ENCODE data around the gene VAV2. TPM values are rescaled to one million over a fixed set of nuclear protein-coding genes. Genes with fewer than 3 reads are reported as not detected.

The VAV2 gene
- total and polyA plus RNA-seq, 5 donors from 2014 or later = 0.24 to 0.67 (median 0.37) TPM; not detected in 1

DNA sequence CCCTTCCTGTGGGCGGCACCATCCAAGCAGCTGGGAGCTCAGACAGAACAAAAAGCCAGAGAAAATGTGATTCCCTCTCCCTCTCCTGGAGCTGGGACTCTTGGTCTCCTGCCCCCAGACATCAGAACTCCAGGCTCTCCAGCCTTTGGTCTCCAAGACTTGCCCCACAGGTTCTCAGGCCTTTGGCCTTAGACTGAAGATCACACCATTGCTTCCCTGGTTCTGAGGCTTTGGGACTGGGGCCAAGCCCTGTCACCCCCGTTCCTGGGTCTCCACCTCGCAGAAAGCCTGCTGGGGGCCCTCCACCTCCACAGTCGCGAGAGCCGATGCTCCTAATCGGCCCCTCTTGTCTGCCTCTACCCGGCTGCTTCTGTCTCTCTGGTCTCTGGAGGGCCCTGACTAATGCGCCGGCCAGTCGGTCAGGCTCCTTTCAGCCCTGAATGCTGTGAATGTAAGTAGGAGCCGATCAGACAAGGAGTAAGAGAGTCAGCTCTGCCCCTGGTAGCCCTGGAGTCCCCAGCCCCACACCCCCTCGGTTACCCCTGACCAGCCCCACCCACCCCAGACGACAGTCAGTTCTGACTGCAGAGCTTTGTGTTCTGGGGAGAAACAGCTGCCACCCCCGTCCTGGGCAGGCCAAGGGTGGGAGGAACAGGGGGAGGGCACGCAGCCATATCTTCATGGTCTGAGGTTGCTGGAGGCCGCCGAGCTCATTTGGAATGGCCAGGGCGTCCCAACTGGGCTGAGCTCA is 57.5 kb downstream of the VAV2 start:
- Histone ChIP-seq H3K36me3 (ENCODE audit: control insufficient read depth, insufficient read depth, low read length) (no peaks in the 10 kb centered on the region), H3K27me3 (ENCODE audit: control insufficient read depth, insufficient read depth, low read length) (no peaks in the 10 kb centered on the region), H3K27ac (ENCODE audit: insufficient read depth, low read length, poor library complexity, severe bottlenecking) (no peak overlapping the region), H3K4me3 (ENCODE audit: low read depth, low read length) (no peak overlapping the region), H3K4me1 (ENCODE audit: control insufficient read depth, insufficient read depth, low read length, poor library complexity, severe bottlenecking) (no peaks in the 10 kb centered on the region), H3K9me3 (ENCODE audit: control insufficient read depth in 2 of 2, low read length in 2 of 2) (no peaks in the 10 kb centered on the region)
- no peak overlapping the region for H3K4me3 Mint-ChIP-seq
- H3K9me3 Mint-ChIP-seq = peaks cover 0 to 3% (median 0%) of the 10 kb centered on the region in 7 donors
- no peaks in the 10 kb centered on the region for H3K4me1 Mint-ChIP-seq
- H3K27me3 Mint-ChIP-seq = no peaks in the 10 kb centered on the region
- H3K27ac Mint-ChIP-seq = no peak overlapping the region
- DNase-seq (no peak), ATAC-seq (ENCODE audit: low read depth in 2 of 2) (no peak)
- no peaks in the 10 kb centered on the region for H3K36me3 Mint-ChIP-seq

DNA sequence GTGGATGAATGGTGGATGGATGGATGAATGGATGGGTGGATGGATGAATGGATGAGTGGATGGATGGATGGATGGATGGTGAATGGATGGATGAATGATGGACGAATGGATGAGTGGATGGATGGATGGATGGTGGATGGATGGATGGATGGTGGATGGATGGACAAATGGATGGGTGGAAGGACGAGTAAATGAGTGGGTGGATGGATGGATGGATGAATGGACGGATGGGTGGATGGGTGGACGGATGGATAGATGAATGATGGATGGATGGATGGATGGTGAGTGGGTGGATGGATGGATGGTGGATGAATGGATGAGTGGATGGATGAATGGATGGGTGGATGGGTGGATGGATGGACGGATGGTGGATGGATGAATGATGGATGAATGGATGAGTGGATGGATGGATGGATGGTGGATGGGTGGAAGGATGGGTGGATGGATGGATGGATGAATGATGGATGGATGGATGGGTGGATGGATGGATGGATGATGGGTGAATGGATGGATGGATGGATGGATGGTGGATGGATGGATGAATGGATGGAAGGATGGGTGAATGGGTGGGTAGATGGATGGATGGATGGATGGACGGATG is 58.6 kb downstream of the VAV2 start:
- Mint-ChIP-seq H3K4me3 (no peak overlapping the region), H3K9me3 (peaks cover 0 to 3% (median 0%) of the 10 kb centered on the region in 7 donors), H3K4me1 (no peaks in the 10 kb centered on the region), H3K27me3 (no peaks in the 10 kb centered on the region), H3K36me3 (no peaks in the 10 kb centered on the region), H3K27ac (no peak overlapping the region)
- H3K4me3 ChIP-seq (ENCODE audit: low read depth, low read length) = no peak overlapping the region
- no peaks in the 10 kb centered on the region for H3K9me3 ChIP-seq (ENCODE audit: control insufficient read depth in 2 of 2, low read length in 2 of 2)
- H3K4me1 ChIP-seq (ENCODE audit: control insufficient read depth, insufficient read depth, low read length, poor library complexity, severe bottlenecking) = no peaks in the 10 kb centered on the region
- ATAC-seq (ENCODE audit: low read depth in 2 of 2) (no peak), DNase-seq (no peak)
- no peak overlapping the region for H3K27ac ChIP-seq (ENCODE audit: insufficient read depth, low read length, poor library complexity, severe bottlenecking)
- no peaks in the 10 kb centered on the region for H3K27me3 ChIP-seq (ENCODE audit: control insufficient read depth, insufficient read depth, low read length)
- H3K36me3 ChIP-seq (ENCODE audit: control insufficient read depth, insufficient read depth, low read length) = no peaks in the 10 kb centered on the region

- Histone ChIP-seq H3K36me3 (ENCODE audit: control insufficient read depth, insufficient read depth, low read length) (no peaks in the 10 kb centered on the region), H3K4me3 (ENCODE audit: low read depth, low read length) (no peak overlapping the region), H3K27ac (ENCODE audit: insufficient read depth, low read length, poor library complexity, severe bottlenecking) (no peak overlapping the region), H3K9me3 (ENCODE audit: control insufficient read depth in 2 of 2, low read length in 2 of 2) (no peaks in the 10 kb centered on the region), H3K4me1 (ENCODE audit: control insufficient read depth, insufficient read depth, low read length, poor library complexity, severe bottlenecking) (no peaks in the 10 kb centered on the region), H3K27me3 (ENCODE audit: control insufficient read depth, insufficient read depth, low read length) (no peaks in the 10 kb centered on the region)
- Mint-ChIP-seq H3K4me3 (no peak overlapping the region), H3K27me3 (no peaks in the 10 kb centered on the region), H3K27ac (no peak overlapping the region), H3K4me1 (no peaks in the 10 kb centered on the region), H3K36me3 (no peaks in the 10 kb centered on the region), H3K9me3 (peaks cover 0 to 3% (median 0%) of the 10 kb centered on the region in 7 donors)
- no peak for DNase-seq
- no peak for ATAC-seq (ENCODE audit: low read depth in 2 of 2)
These were observed 59.5 kb downstream of the VAV2 start for GRCh38 chr9:133932633-133933032.

GRCh38 chr9:133932181-133932580 is 59.9 kb downstream of the VAV2 start:
- Mint-ChIP-seq H3K9me3 (peaks cover 0 to 3% (median 0%) of the 10 kb centered on the region in 7 donors), H3K4me3 (no peak overlapping the region), H3K4me1 (no peaks in the 10 kb centered on the region), H3K27me3 (no peaks in the 10 kb centered on the region), H3K36me3 (no peaks in the 10 kb centered on the region), H3K27ac (no peak overlapping the region)
- Histone ChIP-seq H3K9me3 (ENCODE audit: control insufficient read depth in 2 of 2, low read length in 2 of 2) (no peaks in the 10 kb centered on the region), H3K27ac (ENCODE audit: insufficient read depth, low read length, poor library complexity, severe bottlenecking) (no peak overlapping the region), H3K4me1 (ENCODE audit: control insufficient read depth, insufficient read depth, low read length, poor library complexity, severe bottlenecking) (no peaks in the 10 kb centered on the region), H3K4me3 (ENCODE audit: low read depth, low read length) (no peak overlapping the region), H3K27me3 (ENCODE audit: control insufficient read depth, insufficient read depth, low read length) (no peaks in the 10 kb centered on the region), H3K36me3 (ENCODE audit: control insufficient read depth, insufficient read depth, low read length) (no peaks in the 10 kb centered on the region)
- ATAC-seq (ENCODE audit: low read depth in 2 of 2) (no peak), DNase-seq (no peak)

- no peak overlapping the region for H3K27ac Mint-ChIP-seq
- peaks cover 0 to 3% (median 0%) of the 10 kb centered on the region in 7 donors for H3K9me3 Mint-ChIP-seq
- no peaks in the 10 kb centered on the region for H3K36me3 ChIP-seq (ENCODE audit: control insufficient read depth, insufficient read depth, low read length)
- no peaks in the 10 kb centered on the region for H3K9me3 ChIP-seq (ENCODE audit: control insufficient read depth in 2 of 2, low read length in 2 of 2)
- no peak overlapping the region for H3K27ac ChIP-seq (ENCODE audit: insufficient read depth, low read length, poor library complexity, severe bottlenecking)
- no peaks in the 10 kb centered on the region for H3K4me1 ChIP-seq (ENCODE audit: control insufficient read depth, insufficient read depth, low read length, poor library complexity, severe bottlenecking)
- no peaks in the 10 kb centered on the region for H3K27me3 ChIP-seq (ENCODE audit: control insufficient read depth, insufficient read depth, low read length)
- DNase-seq (no peak), ATAC-seq (ENCODE audit: low read depth in 2 of 2) (no peak)
- no peaks in the 10 kb centered on the region for H3K36me3 Mint-ChIP-seq
- H3K4me3 ChIP-seq (ENCODE audit: low read depth, low read length) = no peak overlapping the region
- H3K27me3 Mint-ChIP-seq = no peaks in the 10 kb centered on the region
- H3K4me1 Mint-ChIP-seq = no peaks in the 10 kb centered on the region
- H3K4me3 Mint-ChIP-seq = no peak overlapping the region
These were observed 61.2 kb downstream of the VAV2 start for GRCh38 chr9:133930682-133931485.

DNA sequence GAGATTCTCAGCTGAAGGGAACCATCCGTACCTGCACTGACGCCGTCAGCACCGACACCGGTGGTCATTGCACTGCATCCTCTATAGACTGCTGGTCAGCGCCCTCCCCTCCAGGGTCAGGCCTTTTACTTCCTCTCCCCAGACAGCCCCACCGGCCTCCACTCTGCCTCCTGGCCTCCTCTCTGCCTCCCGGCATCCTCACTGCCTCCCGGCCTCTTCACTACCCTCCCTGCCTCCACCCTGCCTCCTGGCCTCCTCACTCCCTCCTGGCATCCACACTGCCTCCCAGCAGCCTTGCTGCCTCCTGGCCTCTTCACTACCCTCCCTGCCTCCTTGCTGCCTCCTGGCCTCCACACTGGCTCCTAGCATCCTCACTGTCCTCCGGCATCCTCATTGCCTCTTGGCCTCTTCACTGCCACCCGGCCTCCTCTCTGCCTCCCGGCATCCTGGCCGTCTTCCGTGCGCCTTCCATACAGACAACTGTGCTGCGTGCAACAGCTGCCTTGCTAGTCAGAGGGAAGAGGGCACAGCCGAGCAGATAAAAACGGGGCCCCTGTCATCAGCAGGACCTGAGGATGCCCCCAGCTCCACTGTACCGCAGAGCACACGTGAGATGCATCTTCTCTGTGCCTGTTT is 62.0 kb downstream of the VAV2 start:
- H3K27ac ChIP-seq (ENCODE audit: insufficient read depth, low read length, poor library complexity, severe bottlenecking) = no peak overlapping the region
- Mint-ChIP-seq H3K27me3 (no peaks in the 10 kb centered on the region), H3K4me3 (no peak overlapping the region), H3K27ac (no peak overlapping the region), H3K4me1 (no peaks in the 10 kb centered on the region), H3K9me3 (peaks cover 0 to 3% (median 0%) of the 10 kb centered on the region in 7 donors), H3K36me3 (no peaks in the 10 kb centered on the region)
- no peaks in the 10 kb centered on the region for H3K27me3 ChIP-seq (ENCODE audit: control insufficient read depth, insufficient read depth, low read length)
- no peaks in the 10 kb centered on the region for H3K36me3 ChIP-seq (ENCODE audit: control insufficient read depth, insufficient read depth, low read length)
- DNase-seq (no peak), ATAC-seq (ENCODE audit: low read depth in 2 of 2) (no peak)
- no peaks in the 10 kb centered on the region for H3K9me3 ChIP-seq (ENCODE audit: control insufficient read depth in 2 of 2, low read length in 2 of 2)
- H3K4me1 ChIP-seq (ENCODE audit: control insufficient read depth, insufficient read depth, low read length, poor library complexity, severe bottlenecking) = no peaks in the 10 kb centered on the region
- H3K4me3 ChIP-seq (ENCODE audit: low read depth, low read length) = no peak overlapping the region

- H3K9me3 Mint-ChIP-seq = peaks cover 0 to 3% (median 0%) of the 10 kb centered on the region in 7 donors
- ATAC-seq (ENCODE audit: low read depth in 2 of 2) (no peak), DNase-seq (no peak)
- H3K36me3 Mint-ChIP-seq = no peaks in the 10 kb centered on the region
- peaks cover 0 to 2% (median 0%) of the 10 kb centered on the region in 4 donors for H3K4me1 Mint-ChIP-seq
- Histone ChIP-seq H3K4me3 (ENCODE audit: low read depth, low read length) (no peak overlapping the region), H3K36me3 (ENCODE audit: control insufficient read depth, insufficient read depth, low read length) (no peaks in the 10 kb centered on the region), H3K27ac (ENCODE audit: insufficient read depth, low read length, poor library complexity, severe bottlenecking) (no peak overlapping the region), H3K4me1 (ENCODE audit: control insufficient read depth, insufficient read depth, low read length, poor library complexity, severe bottlenecking) (no peaks in the 10 kb centered on the region), H3K9me3 (ENCODE audit: control insufficient read depth in 2 of 2, low read length in 2 of 2) (no peaks in the 10 kb centered on the region), H3K27me3 (ENCODE audit: control insufficient read depth, insufficient read depth, low read length) (no peaks in the 10 kb centered on the region)
- H3K27me3 Mint-ChIP-seq = no peaks in the 10 kb centered on the region
- no peak overlapping the region for H3K4me3 Mint-ChIP-seq
- no peak overlapping the region for H3K27ac Mint-ChIP-seq
These were observed 62.5 kb downstream of the VAV2 start for GRCh38 chr9:133929599-133929998.

Data from CD4-positive, CD25-positive, alpha-beta regulatory T cell (primary cell).